Glomerular visceral epithelial cell (primary cell): ENCODE measurements around the gene C16orf96.

Experiments used
- DNase-seq: peaks from one replicate; pipeline ENCODE4 v3.0.0-alpha.2; 2016; ENCODE audit errors: extremely low spot score

C16orf96 gene

GRCh38 chr16:4616047-4616811, 60.1 kb downstream of the C16orf96 start:
- peak; percentile 99 for DNase-seq

GRCh38 chr16:4617880-4618279, 61.7 kb downstream of the C16orf96 start:
- no peak for DNase-seq

GRCh38 chr16:4618645-4619418, 62.7 kb downstream of the C16orf96 start:
- no peak for DNase-seq

- DNase-seq = no peak
Measured at GRCh38 chr16:4623593-4623992, 67.5 kb downstream of the C16orf96 start.

- peak; percentile 95 for DNase-seq
Measured at GRCh38 chr16:4624015-4624826, 68.1 kb downstream of the C16orf96 start, which contains the start of gene MGRN1. Gene MGRN1 (plus strand): TSS chr16:4624826. CDS start chr16:4624961, 135 bp downstream.

GRCh38 chr16:4624827-4625559, 68.9 kb downstream of the C16orf96 start:
- peak; percentile 58 for DNase-seq

- no peak for DNase-seq
Measured at GRCh38 chr16:4625560-4626159, 69.5 kb downstream of the C16orf96 start.

- no peak for DNase-seq
Measured at GRCh38 chr16:4626396-4626795, 70.3 kb downstream of the C16orf96 start.

- DNase-seq = no peak
Measured at GRCh38 chr16:4628283-4628682, 72.1 kb downstream of the C16orf96 start.

GRCh38 chr16:4631444-4631843, 75.3 kb downstream of the C16orf96 start:
- no peak for DNase-seq

- DNase-seq = no peak
Measured at GRCh38 chr16:4633910-4634635, 77.9 kb downstream of the C16orf96 start.

GRCh38 chr16:4634768-4635167, 78.6 kb downstream of the C16orf96 start:
- no peak for DNase-seq

- no peak for DNase-seq
Measured at GRCh38 chr16:4636196-4636595, 80.1 kb downstream of the C16orf96 start.

GRCh38 chr16:4637501-4638166, 81.5 kb downstream of the C16orf96 start:
- DNase-seq = no peak

- no peak for DNase-seq
Measured at GRCh38 chr16:4639899-4640509, 83.9 kb downstream of the C16orf96 start.

GRCh38 chr16:4640572-4641305, 84.6 kb downstream of the C16orf96 start:
- DNase-seq = no peak

- DNase-seq = no peak
Measured at GRCh38 chr16:4641306-4641687, 85.2 kb downstream of the C16orf96 start.

GRCh38 chr16:4641895-4642294, 85.8 kb downstream of the C16orf96 start:
- DNase-seq = no peak
